ENCODE data around the gene TBC1D9B.

DNA sequence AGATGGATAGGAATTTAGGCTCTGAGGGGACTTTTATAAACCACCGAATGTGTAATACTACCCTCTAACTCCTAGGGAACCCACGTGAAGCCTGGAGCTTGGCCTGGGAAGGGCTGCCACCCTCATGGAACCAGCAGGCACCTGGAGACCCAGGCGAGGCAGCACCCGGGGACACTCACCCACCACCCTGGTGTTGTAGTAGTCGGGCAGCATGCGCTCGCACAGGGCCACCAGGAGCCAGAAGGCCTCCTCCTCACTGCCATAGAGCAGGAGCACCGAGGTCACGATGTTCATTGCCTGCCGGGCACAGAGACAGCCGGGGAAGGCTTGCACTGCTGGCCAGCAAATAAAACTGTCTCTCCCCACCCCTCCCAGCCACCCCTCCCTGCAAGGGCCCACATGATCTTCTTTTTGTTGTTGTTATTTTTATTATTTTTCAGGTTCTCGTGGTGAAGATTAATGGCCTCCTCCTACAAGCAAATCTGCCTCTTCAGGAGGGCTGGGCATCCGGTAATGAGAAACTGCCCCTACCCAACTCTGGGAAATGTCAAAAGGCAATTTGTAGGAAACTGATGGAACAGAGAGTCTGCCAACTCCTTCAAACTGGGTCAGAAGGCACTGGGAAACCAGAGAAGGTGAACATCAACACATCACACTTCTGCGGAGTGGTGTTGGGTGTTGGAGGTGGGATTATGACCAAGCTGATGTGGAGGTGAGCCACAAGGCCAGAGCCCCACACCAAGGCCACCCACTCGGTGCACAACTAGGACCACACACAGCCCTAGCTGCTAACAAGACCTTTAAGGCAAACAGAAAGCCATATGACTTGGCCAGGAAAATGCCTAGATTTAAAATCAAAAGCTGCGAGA is 31.7 kb downstream of the TBC1D9B start:
- TF ChIP-seq CENPT (CRISPR knock-in tag; IDR thresholded peaks at IDR 0.05; ENCODE audit: low read depth) (no peak), SUZ12 (IDR thresholded peaks at IDR 0.05; ENCODE audit: low read depth, low read length) (no peak), ZNF747 (CRISPR knock-in tag; IDR thresholded peaks at IDR 0.05; ENCODE audit: borderline replicate concordance) (no peak), MTF2 (CRISPR knock-in tag; IDR thresholded peaks at IDR 0.05; ENCODE audit: borderline replicate concordance) (no peak), ZBTB21 (CRISPR knock-in tag; IDR thresholded peaks at IDR 0.05) (no peak), CREM (IDR thresholded peaks at IDR 0.05) (no peak), CREM (CRISPR knock-in tag; IDR thresholded peaks at IDR 0.05) (no peak)

All from HepG2 (cell line).